HG03520 (cell line): Measurements from ENCODE around the gene FAM228B.
A peak's percentile ranks its signal among the peaks of the same experiment; 100 is the strongest.

Experiments
- ATAC-seq: cut with Tn5 transposase; IDR thresholded peaks from one replicate; pipeline ENCODE4 v1.9.1; 2021; ENCODE audit warnings: mild to moderate bottlenecking, moderate library complexity; ENCODE audit not compliant: unreplicated experiment

FAM228B gene

GRCh38 chr2:24200799-24201198, 77.5 kb downstream of the FAM228B start:
- ATAC-seq: no peak

- ATAC-seq: no peak
These were observed 79.9 kb downstream of the FAM228B start for GRCh38 chr2:24203029-24203786.

- no peak for ATAC-seq
These were observed 80.5 kb downstream of the FAM228B start for GRCh38 chr2:24203787-24204150.

- no peak for ATAC-seq
These were observed 81.2 kb downstream of the FAM228B start for GRCh38 chr2:24204505-24204904.

GRCh38 chr2:24205131-24205530, 81.9 kb downstream of the FAM228B start:
- ATAC-seq: no peak

- no peak for ATAC-seq
These were observed 83.0 kb downstream of the FAM228B start for GRCh38 chr2:24206242-24206641.

GRCh38 chr2:24206714-24207113, 83.4 kb downstream of the FAM228B start:
- no peak for ATAC-seq

- ATAC-seq: no peak
These were observed 84.1 kb downstream of the FAM228B start for GRCh38 chr2:24207359-24207758.

GRCh38 chr2:24208490-24208889, 85.2 kb downstream of the FAM228B start:
- no peak for ATAC-seq

- ATAC-seq: no peak
These were observed 86.3 kb downstream of the FAM228B start for GRCh38 chr2:24209389-24210105.

- no peak for ATAC-seq
These were observed 86.8 kb downstream of the FAM228B start for GRCh38 chr2:24210106-24210455.

GRCh38 chr2:24210723-24211122, 87.5 kb downstream of the FAM228B start:
- no peak for ATAC-seq

GRCh38 chr2:24211408-24211807, 88.1 kb downstream of the FAM228B start:
- ATAC-seq: no peak

GRCh38 chr2:24214880-24215279, 91.6 kb downstream of the FAM228B start:
- ATAC-seq: peak; percentile 97
